ENCODE results near the gene PRDM7. TPM values are rescaled to one million over a fixed set of nuclear protein-coding genes. Genes with fewer than 3 reads are reported as not detected.
A peak's percentile ranks its signal among the peaks of the same experiment; 100 is the strongest.

The PRDM7 gene
- total RNA-seq, 1 experiment from 2014 or later: not detected

DNA sequence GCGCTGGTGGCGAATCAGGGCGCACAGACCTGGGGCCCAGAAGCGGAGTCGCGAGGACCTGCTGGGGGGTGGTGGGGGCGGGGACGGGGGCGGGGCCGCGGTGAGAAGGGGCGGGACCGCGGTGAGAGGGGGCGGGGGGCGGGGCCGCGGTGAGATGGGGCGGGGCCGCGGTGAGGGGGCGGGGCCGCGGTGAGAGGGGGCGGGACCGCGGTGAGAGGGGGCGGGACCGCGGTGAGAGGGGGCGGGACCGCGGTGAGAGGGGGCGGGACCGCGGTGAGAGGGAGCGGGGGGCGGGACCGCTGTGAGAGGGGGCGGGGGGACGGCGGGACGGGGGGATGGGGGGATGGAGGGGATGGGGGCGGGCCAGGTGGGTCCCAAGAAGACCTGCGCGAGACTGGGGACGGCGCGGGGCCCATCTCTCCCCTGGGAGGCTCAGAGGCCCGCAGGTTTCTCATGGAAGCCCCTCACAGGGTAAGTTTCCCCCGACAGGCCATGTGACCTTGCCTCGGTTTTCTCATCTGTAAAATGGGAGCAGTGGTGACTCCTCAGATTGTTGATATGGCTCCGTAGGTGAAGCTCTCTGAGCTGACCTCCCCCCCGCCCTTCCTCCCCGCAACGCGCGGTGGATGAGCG lies 29.3 kb downstream of the PRDM7 start:
- Histone ChIP-seq H2AK5ac (ENCODE audit: insufficient read length, low read length) (no peak overlapping the region), H2BK120ac (ENCODE audit: low read depth, low read length, poor library complexity, severe bottlenecking) (no peak overlapping the region), H3K23ac (ENCODE audit: insufficient read length, low read depth, low read length) (no peak overlapping the region), H3K27me3 (ENCODE audit: insufficient read depth, low read length) (no peaks in the 10 kb centered on the region), H3T11ph (ENCODE audit: low read length) (no peak overlapping the region), H3K56ac (ENCODE audit: insufficient read length, low read depth, low read length) (no peak overlapping the region), H3K14ac (ENCODE audit: insufficient read depth, low read length) (no peak overlapping the region), H2BK20ac (ENCODE audit: low read depth, low read length, poor library complexity, severe bottlenecking) (no peak overlapping the region), H3K27ac (ENCODE audit: insufficient read length, low read depth, low read length) (no peak overlapping the region), H4K8ac (replicated peaks; ENCODE audit: insufficient read length, low read depth, low read length) (no peak overlapping the region), H3K4me1 (ENCODE audit: insufficient read depth, low read length) (no peaks in the 10 kb centered on the region), H2BK5ac (ENCODE audit: insufficient read length, low read length) (no peak overlapping the region), H2BK15ac (ENCODE audit: low read depth, low read length) (no peak overlapping the region), H4K91ac (ENCODE audit: insufficient read length, low read depth, low read length) (no peak overlapping the region), H2AFZ (ENCODE audit: low read length) (no peak overlapping the region), H3K79me2 (ENCODE audit: insufficient read depth, low read length) (no peaks in the 10 kb centered on the region), H4K20me1 (ENCODE audit: control insufficient read depth, insufficient read depth, insufficient read length) (no peaks in the 10 kb centered on the region), H3K9me3 (ENCODE audit: control insufficient read depth, low read depth, low read length) (no peaks in the 10 kb centered on the region), H3K4me2 (ENCODE audit: insufficient read depth, insufficient read length, low read length) (peak overlapping the region; percentile 48), H3K18ac (ENCODE audit: insufficient read length, low read depth, low read length) (no peak overlapping the region), H2BK12ac (ENCODE audit: insufficient read length, low read depth, low read length) (no peak overlapping the region), H3K9ac (ENCODE audit: extremely low read depth, insufficient read length, low read length) (no peak overlapping the region), H3K23me2 (ENCODE audit: insufficient read length, low read depth, low read length, poor library complexity, severe bottlenecking) (peaks cover 8% of the 10 kb centered on the region), H4K5ac (ENCODE audit: insufficient read length, low read depth, low read length) (no peak overlapping the region), H3K4ac (ENCODE audit: low read depth, low read length) (no peak overlapping the region), H3K79me1 (ENCODE audit: insufficient read depth, low read depth, low read length, poor library complexity, severe bottlenecking) (no peaks in the 10 kb centered on the region)
- Mint-ChIP-seq H3K36me3 (ENCODE audit: insufficient read depth in 1 of 3, low read depth in 3 of 3) (peaks cover 0 to 13% (median 9%) of the 10 kb centered on the region in 3 experiments; a peak in 4 of 7 replicates), H3K27me3 (ENCODE audit: low read depth) (peaks cover 2% of the 10 kb centered on the region; the same call in 1 of the 2 replicates), H3K27ac (no peak overlapping the region), H3K4me3 (peak overlapping the region; percentile 12 to 63; a peak in 2 of 5 replicates), H3K4me1 (peaks cover 8% of the 10 kb centered on the region in 2 experiments), H3K9me3 (peaks cover 4 to 6% of the 10 kb centered on the region in 2 experiments; a peak in 3 of 5 replicates)
- WGBS (ENCODE audit: extremely low coverage, insufficient read length, low lambda C conversion rate): no CpG with 5 or more reads among the region's 59 CpGs
- TF ChIP-seq, protein P1, sequence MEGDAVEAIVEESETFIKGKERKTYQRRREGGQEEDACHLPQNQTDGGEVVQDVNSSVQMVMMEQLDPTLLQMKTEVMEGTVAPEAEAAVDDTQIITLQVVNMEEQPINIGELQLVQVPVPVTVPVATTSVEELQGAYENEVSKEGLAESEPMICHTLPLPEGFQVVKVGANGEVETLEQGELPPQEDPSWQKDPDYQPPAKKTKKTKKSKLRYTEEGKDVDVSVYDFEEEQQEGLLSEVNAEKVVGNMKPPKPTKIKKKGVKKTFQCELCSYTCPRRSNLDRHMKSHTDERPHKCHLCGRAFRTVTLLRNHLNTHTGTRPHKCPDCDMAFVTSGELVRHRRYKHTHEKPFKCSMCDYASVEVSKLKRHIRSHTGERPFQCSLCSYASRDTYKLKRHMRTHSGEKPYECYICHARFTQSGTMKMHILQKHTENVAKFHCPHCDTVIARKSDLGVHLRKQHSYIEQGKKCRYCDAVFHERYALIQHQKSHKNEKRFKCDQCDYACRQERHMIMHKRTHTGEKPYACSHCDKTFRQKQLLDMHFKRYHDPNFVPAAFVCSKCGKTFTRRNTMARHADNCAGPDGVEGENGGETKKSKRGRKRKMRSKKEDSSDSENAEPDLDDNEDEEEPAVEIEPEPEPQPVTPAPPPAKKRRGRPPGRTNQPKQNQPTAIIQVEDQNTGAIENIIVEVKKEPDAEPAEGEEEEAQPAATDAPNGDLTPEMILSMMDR (conservative IDR thresholded peaks at IDR 0.05): no peak
- DNase-seq: peak; percentile 52

Measured in H9 (cell line).